K562 (cell line): ENCODE data around the gene RBM3. TPM values are rescaled to one million over a fixed set of nuclear protein-coding genes. Genes with fewer than 3 reads are reported as not detected.

Experiments
- ATAC-seq: fragments of 200-7000 bp; cut with Tn5 transposase; 3 replicates; pipeline ENCODE4 v1.9.1; 2020; ENCODE audit warnings: moderate library complexity
- Bru-seq: library from RNA; stranded (reverse); fragments of 400-500 nt; gene quantifications from one replicate; lab custom pipeline; 2021; lab: Mats Ljungman, UMichigan
- BruChase-seq, 2 experiments: library from RNA; stranded (reverse); fragments of 400-500 nt; gene quantifications; one replicate each; lab custom pipeline; 2021; lab: Mats Ljungman, UMichigan
- BruUV-seq: library from RNA; stranded (reverse); fragments of 400-500 nt; replicated peaks from 2 replicates; lab custom pipeline; 2021; lab: Mats Ljungman, UMichigan
- CTCF ChIA-PET: fragments of 300-600 bp; formaldehyde crosslinking; extraction: SDS; loops from one replicate; lab custom pipeline; 2021; ENCODE audit warnings: low intra/inter-chr PET ratio; lab: Yijun Ruan, JAX
- POLR2A ChIA-PET: fragments of 300-600, 350-650 bp; sonication (Branson Sonifier 250); formaldehyde crosslinking; extraction: SDS; loops from one replicate; lab custom pipeline; 2021; ENCODE audit warnings: antibody characterized with exemption, inconsistent platforms; lab: Yijun Ruan, JAX
- DNase-seq, 4 experiments: peaks; one replicate each; pipeline versions ENCODE4 v3.0.0 to v3.0.0-alpha.2; 2011 to 2018; ENCODE audit warnings: low spot score in 3 of 4, mixed read lengths in 3 of 4; ENCODE audit errors: extremely low read depth in 1 of 4
- FAIRE-seq: peaks from 2 replicates; lab custom pipeline; 2011; peaks lifted over from hg19 to GRCh38; lab: Jason Lieb, UNC
- H2AFZ ChIP-seq: 2 replicates; pipeline ENCODE4 v1.6.0; 2011; ENCODE audit warnings: low read depth, low read length, control low read depth, inconsistent platforms
- H3K27ac ChIP-seq: fragments of 200-600 bp; 3 replicates; pipeline ENCODE4 v1.8.0; 2011; ENCODE audit warnings: low read depth, mild to moderate bottlenecking, control low read depth, inconsistent platforms, low read length, moderate library complexity, mixed read lengths; ENCODE audit errors: extremely low read depth
- H3K27me3 ChIP-seq, 2 experiments: fragments of 300-600 bp in 1 of 2; 2 replicates in 1 of 2; 3 replicates in 1 of 2; pipeline versions ENCODE4 v1.6.0 to v1.8.0; 2011; ENCODE audit warnings: inconsistent platforms in 2 of 2, low read length in 2 of 2, mild to moderate bottlenecking in 1 of 2, mixed read lengths in 1 of 2, moderate library complexity in 1 of 2; ENCODE audit not compliant: control insufficient read depth in 2 of 2, insufficient read depth in 2 of 2
- H3K36me3 ChIP-seq: fragments of 300-600 bp; 3 replicates; pipeline ENCODE4 v1.8.0; 2011; ENCODE audit warnings: mild to moderate bottlenecking, low read length, inconsistent platforms; ENCODE audit not compliant: control insufficient read depth, insufficient read depth
- H3K4me1 ChIP-seq, 2 experiments: fragments of 200-600 bp in 1 of 2; replicated peaks in 1 of 2; 2 replicates in 1 of 2; 3 replicates in 1 of 2; pipeline versions ENCODE4 v1.5.1 to v1.8.0; 2011; ENCODE audit warnings: inconsistent platforms in 2 of 2, low read length in 2 of 2, mild to moderate bottlenecking in 1 of 2, mixed read lengths in 1 of 2, moderate library complexity in 1 of 2; ENCODE audit not compliant: control insufficient read depth in 2 of 2, insufficient read depth in 2 of 2
- H3K4me2 ChIP-seq: 2 replicates; pipeline ENCODE4 v1.6.1; 2011; ENCODE audit warnings: low read length, control low read depth, inconsistent platforms, mixed read lengths; ENCODE audit not compliant: insufficient read depth
- H3K4me3 ChIP-seq: fragments of 200-600 bp; sonication (generic), shearing (Covaris generic); 2 replicates; pipeline ENCODE4 v1.5.1; 2016; ENCODE audit warnings: control low read depth, inconsistent platforms
- H3K79me2 ChIP-seq: fragments of 200-600 bp; 3 replicates; pipeline ENCODE4 v1.8.0; 2011; ENCODE audit warnings: low read length, inconsistent platforms; ENCODE audit not compliant: control insufficient read depth, insufficient read depth
- H3K9ac ChIP-seq, 2 experiments: 2 replicates each; pipeline versions ENCODE4 v1.6.0 to v1.6.1; 2011; ENCODE audit warnings: low read depth in 2 of 2, low read length in 2 of 2, control low read depth in 1 of 2, inconsistent platforms in 1 of 2, mild to moderate bottlenecking in 1 of 2, mixed read lengths in 1 of 2; ENCODE audit not compliant: insufficient read depth in 1 of 2
- H3K9me1 ChIP-seq: one replicate; pipeline ENCODE4 v1.6.0; 2011; ENCODE audit warnings: inconsistent platforms, mild to moderate bottlenecking, low read length, moderate library complexity; ENCODE audit not compliant: control insufficient read depth, insufficient read depth
- H3K9me3 ChIP-seq: replicated peaks from 2 replicates; pipeline ENCODE4 v1.5.1; 2011; ENCODE audit warnings: low read depth, low read length, inconsistent platforms; ENCODE audit not compliant: control insufficient read depth, insufficient read depth
- H4K20me1 ChIP-seq: replicated peaks from 2 replicates; pipeline ENCODE4 v1.6.1; 2011; ENCODE audit warnings: low read length, inconsistent platforms, mixed read lengths; ENCODE audit not compliant: control insufficient read depth, insufficient read depth
- MYC ChIP-seq, 2 experiments: fragments of 250-450 bp in 1 of 2; sonication (Bioruptor Pico) in 1 of 2; IDR thresholded peaks; 2 replicates each; pipeline versions ENCODE4 v1.5.1 to v1.6.1; 2012 to 2021; ENCODE audit warnings: low read depth in 2 of 2, borderline replicate concordance in 1 of 2, improper control_type of control experiment in 1 of 2, low read length in 1 of 2, mild to moderate bottlenecking in 1 of 2, moderate library complexity in 1 of 2
- WGBS: fragments of 100-300 bp; shearing (Covaris generic); methylation state at CpG from one replicate; pipeline ENCODE4 v1.1.6; 2016; ENCODE audit warnings: low coverage, mixed read lengths; ENCODE audit not compliant: insufficient coverage; ENCODE audit errors: missing lambda C conversion rate; 5-methylcytosine and 5-hydroxymethylcytosine counted together
- in situ Hi-C: fragments of 300-500 bp; cut with MboI; formaldehyde crosslinking; loops from 4 replicates; pipeline ENCODE4 v1.15.0; 2018; ENCODE audit warnings: inconsistent platforms, mixed read lengths
- intact Hi-C: fragments of 100-400 bp; cut with micrococcal nuclease; formaldehyde crosslinking; loops from 2 replicates; pipeline ENCODE4 v1.14.2; 2022
- long read RNA-seq, 3 experiments: library from polyadenylated mRNA in 2 of 3; library from RNA in 1 of 3; unstranded in 2 of 3; stranded (forward) in 1 of 3; transcript quantifications; one replicate each; pipeline ENCODE4 v2.0.0, GENCODE V29; 2019 to 2022
- polyA minus RNA-seq, 3 experiments: library from RNA; depleted of rRNA, polyadenylated mRNA; stranded (reverse); fragments of >200 nt; gene quantifications; 2 replicates each; pipeline ENCODE4 v1.2.3, GENCODE V29; 2011
- polyA plus RNA-seq, 8 experiments: library from polyadenylated mRNA; depleted of rRNA in 4 of 8; stranded (reverse) in 5 of 8; unstranded in 3 of 8; fragments of >200 nt; fragmentation: Nextera tagmentation in 2 of 8; fragmentation: Illumina TruSeq in 1 of 8; extraction: Ambion mirVana in 2 of 8; extraction: Trizol in 1 of 8; gene quantifications; 2 replicates each; pipeline versions ENCODE4 v1.2.1 to v1.2.3, GENCODE V29; 2011 to 2014; ENCODE audit warnings: inconsistent platforms in 1 of 8, missing spikeins in 1 of 8
- total RNA-seq, 7 experiments: library from RNA; depleted of rRNA in 6 of 7; stranded (reverse); fragments of >200 nt in 6 of 7; fragmentation: Illumina TruSeq in 2 of 7; extraction: Trizol in 2 of 7; gene quantifications; 2 replicates each; pipeline versions ENCODE4 v1.2.1 to v1.2.3, GENCODE V29; 2011 to 2021; ENCODE audit warnings: low replicate concordance in 1 of 7
- TF ChIP-seq, protein P1 (sequence below), 2 experiments: fragments of 450-650 bp in 1 of 2; sonication (generic) in 1 of 2; formaldehyde crosslinking in 1 of 2; IDR thresholded peaks; 2 replicates each; pipeline versions ENCODE4 v1.7.1 to v1.9.0; 2016 to 2022; ENCODE audit warnings: inconsistent platforms in 1 of 2, mild to moderate bottlenecking in 1 of 2, missing genetic modification reagents in 1 of 2

The RBM3 gene
- 281 and 417 TPM in 2 replicates for total RNA-seq (2011; cell fraction: chromatin; rRNA removed; ENCODE audit: low replicate concordance)
- 299 and 322 TPM in 2 replicates for total RNA-seq (2011; cell fraction: nucleolus; rRNA removed)
- total RNA-seq (2011; cell fraction: nucleoplasm; rRNA removed), result 302 and 316 TPM in 2 replicates
- total RNA-seq (2014; rRNA removed) (136 and 164 TPM in 2 replicates), total RNA-seq (2014; rRNA removed; fragmentation: Illumina TruSeq; extraction: Trizol) (272 and 376 TPM in 2 replicates), total RNA-seq (2015; rRNA removed; fragmentation: Illumina TruSeq; extraction: Trizol) (221 and 223 TPM in 2 replicates), total RNA-seq (2021) (148 and 187 TPM in 2 replicates), polyA plus RNA-seq (2011; rRNA removed) (194 and 209 TPM in 2 replicates), polyA plus RNA-seq (2014; fragmentation: Illumina TruSeq; extraction: Trizol) (221 and 255 TPM in 2 replicates), polyA plus RNA-seq (2014; fragmentation: Nextera tagmentation; extraction: Ambion mirVana) (10 to 100 TPM; 70.3 to 97.1 TPM), polyA plus RNA-seq (2014; rRNA removed) (246 and 259 TPM in 2 replicates), polyA minus RNA-seq (2011; rRNA and poly(A)+ RNA removed) (284 and 313 TPM in 2 replicates), Bru-seq, nascent RNA (percentile 99 among the genes with signal in this experiment), BruChase-seq, experiment 1, labeled RNA remaining after a 2-hour chase (percentile 99 among the genes with signal in this experiment), BruChase-seq, experiment 2, labeled RNA remaining after a 6-hour chase (percentile 99 among the genes with signal in this experiment)
- polyA plus RNA-seq (2011; cell fraction: cytosol; rRNA removed), result 115 and 202 TPM in 2 replicates
- 205 and 262 TPM in 2 replicates for polyA plus RNA-seq (2011; cell fraction: nucleus; rRNA removed)
- polyA plus RNA-seq (2012), result 193 and 291 TPM in 2 replicates
- 86.3 and 98.5 TPM in 2 replicates for polyA minus RNA-seq (2011; cell fraction: cytosol; rRNA and poly(A)+ RNA removed)
- polyA minus RNA-seq (2011; cell fraction: nucleus; rRNA and poly(A)+ RNA removed), result 124 and 190 TPM in 2 replicates
- long read RNA-seq, experiment 1, transcript RBM3-202 (6 exons, 1,130 nt), result minor isoform, 11 of 507 reads
- long read RNA-seq, experiment 1, transcript RBM3-203 (7 exons, 2,162 nt), result major isoform, 402 of 507 reads
- long read RNA-seq, experiment 1, partial matches to known transcripts, result 75 of 507 reads
- long read RNA-seq, experiment 1, other reads (novel, unspliced or antisense), result 17 of 507 reads
- long read RNA-seq, experiment 2, transcript RBM3-203 (7 exons, 2,162 nt), result major isoform, 127 of 332 reads
- long read RNA-seq, experiment 2, transcript RBM3-202 (6 exons, 1,130 nt), result minor isoform, 30 of 332 reads
- long read RNA-seq, experiment 2, partial matches to known transcripts, result 38 of 332 reads
- long read RNA-seq, experiment 2, other reads (novel, unspliced or antisense), result 136 of 332 reads
- long read RNA-seq, experiment 3, transcript RBM3-203 (7 exons, 2,162 nt), result major isoform, 339 of 365 reads
- long read RNA-seq, experiment 3, partial matches to known transcripts, result 7 of 365 reads
- long read RNA-seq, experiment 3, other reads (novel, unspliced or antisense), result 16 of 365 reads

GRCh38 chrX:48574270-48575266 lies at the start of gene RBM3:
Gene RBM3 (plus strand): TSS chrX:48574484. CDS start chrX:48575181, 697 bp downstream.
- FAIRE-seq (peak; percentile 94), DNase-seq (peak; percentile 90 to 97 (median 92)), ATAC-seq (peak; percentile 96)
- H3K4me1 ChIP-seq, result peaks cover 13 to 14% of the 10 kb centered on the region in 2 experiments; a peak in 4 of 5 replicates
- ChIA-PET POLR2A (interaction anchor here (0.6 to 1.7 kb wide), 20 partner anchors 9 to 1342 kb away, joined by 3 to 12 read pairs (median 4); partner anchors contain the start of gene TBC1D25), CTCF (no interaction called here)
- peak within 1 kb of the TSS; percentile 100 for H3K27ac ChIP-seq
- TSS peak; percentile 71 for BruUV-seq
- intact Hi-C loops (loop anchor here (2.0 to 10.0 kb wide), 2 partner anchors 22 to 50 kb away; partner anchors contain the start of genes EBP and WDR13), in situ Hi-C loops (no loop called here)
- peaks cover 10% of the 10 kb centered on the region for H3K9me1 ChIP-seq
- peak within 1 kb of the TSS; percentile 90 for H3K4me3 ChIP-seq
- under 1% methylated on average over 42 of the region's 71 CpGs for WGBS
- H3K9me3 ChIP-seq, result no peaks in the 10 kb centered on the region
- H3K27me3 ChIP-seq, result no peaks in the 10 kb centered on the region
- peak within 1 kb of the TSS; percentile 97 for H3K4me2 ChIP-seq
- peak within 1 kb of the TSS; percentile 90 for H2AFZ ChIP-seq
- peaks cover 34% of the 10 kb centered on the region for H3K79me2 ChIP-seq
- H3K36me3 ChIP-seq, result peaks cover 46% of the 10 kb centered on the region
- H4K20me1 ChIP-seq, result peaks cover 13% of the 10 kb centered on the region; the same call in 1 of the 2 replicates
- H3K9ac ChIP-seq, result peak within 1 kb of the TSS; percentile 97 to 100
- TF ChIP-seq, protein P1, sequence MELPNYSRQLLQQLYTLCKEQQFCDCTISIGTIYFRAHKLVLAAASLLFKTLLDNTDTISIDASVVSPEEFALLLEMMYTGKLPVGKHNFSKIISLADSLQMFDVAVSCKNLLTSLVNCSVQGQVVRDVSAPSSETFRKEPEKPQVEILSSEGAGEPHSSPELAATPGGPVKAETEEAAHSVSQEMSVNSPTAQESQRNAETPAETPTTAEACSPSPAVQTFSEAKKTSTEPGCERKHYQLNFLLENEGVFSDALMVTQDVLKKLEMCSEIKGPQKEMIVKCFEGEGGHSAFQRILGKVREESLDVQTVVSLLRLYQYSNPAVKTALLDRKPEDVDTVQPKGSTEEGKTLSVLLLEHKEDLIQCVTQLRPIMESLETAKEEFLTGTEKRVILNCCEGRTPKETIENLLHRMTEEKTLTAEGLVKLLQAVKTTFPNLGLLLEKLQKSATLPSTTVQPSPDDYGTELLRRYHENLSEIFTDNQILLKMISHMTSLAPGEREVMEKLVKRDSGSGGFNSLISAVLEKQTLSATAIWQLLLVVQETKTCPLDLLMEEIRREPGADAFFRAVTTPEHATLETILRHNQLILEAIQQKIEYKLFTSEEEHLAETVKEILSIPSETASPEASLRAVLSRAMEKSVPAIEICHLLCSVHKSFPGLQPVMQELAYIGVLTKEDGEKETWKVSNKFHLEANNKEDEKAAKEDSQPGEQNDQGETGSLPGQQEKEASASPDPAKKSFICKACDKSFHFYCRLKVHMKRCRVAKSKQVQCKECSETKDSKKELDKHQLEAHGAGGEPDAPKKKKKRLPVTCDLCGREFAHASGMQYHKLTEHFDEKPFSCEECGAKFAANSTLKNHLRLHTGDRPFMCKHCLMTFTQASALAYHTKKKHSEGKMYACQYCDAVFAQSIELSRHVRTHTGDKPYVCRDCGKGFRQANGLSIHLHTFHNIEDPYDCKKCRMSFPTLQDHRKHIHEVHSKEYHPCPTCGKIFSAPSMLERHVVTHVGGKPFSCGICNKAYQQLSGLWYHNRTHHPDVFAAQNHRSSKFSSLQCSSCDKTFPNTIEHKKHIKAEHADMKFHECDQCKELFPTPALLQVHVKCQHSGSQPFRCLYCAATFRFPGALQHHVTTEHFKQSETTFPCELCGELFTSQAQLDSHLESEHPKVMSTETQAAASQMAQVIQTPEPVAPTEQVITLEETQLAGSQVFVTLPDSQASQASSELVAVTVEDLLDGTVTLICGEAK (IDR thresholded peaks at IDR 0.05), result peak; percentile 98
- TF ChIP-seq, protein P1 (CRISPR knock-in tag; IDR thresholded peaks at IDR 0.05), result no peak
- peak; percentile 100 for TF ChIP-seq MYC (IDR thresholded peaks at IDR 0.05; ENCODE audit: low read depth, low read length)
- peak; percentile 100 for TF ChIP-seq MYC (CRISPR knock-in tag; IDR thresholded peaks at IDR 0.05; ENCODE audit: borderline replicate concordance, low read depth)
